Psoas muscle (tissue), 8 donors: ENCODE data around the gene PRL. TPM values are rescaled to one million over a fixed set of nuclear protein-coding genes. Genes with fewer than 3 reads are reported as not detected.

Experiments used
- ATAC-seq, 4 donors: fragments of 200-7000 bp; cut with Tn5 transposase; one replicate each; pipeline ENCODE4 v1.9.1; 2020; ENCODE audit warnings: moderate library complexity in 3 of 4, mild to moderate bottlenecking in 2 of 4
- DNase-seq, 2 donors: peaks; one replicate each; pipeline ENCODE4 v3.0.0-alpha.2; 2020
- H3K27ac ChIP-seq: fragments of 200-600 bp; one replicate; pipeline ENCODE4 v1.8.0; 2022
- H3K27me3 ChIP-seq, 3 donors: fragments of 200-600 bp in 1 of 3; one replicate each; pipeline versions ENCODE4 v1.6.1 to v1.8.0; 2013 to 2022; ENCODE audit warnings: low read length in 2 of 3, mild to moderate bottlenecking in 2 of 3, moderate library complexity in 1 of 3; ENCODE audit not compliant: insufficient read depth in 3 of 3
- H3K36me3 ChIP-seq, 2 donors: fragments of 200-600 bp in 1 of 2; one replicate each; pipeline versions ENCODE4 v1.6.1 to v1.8.0; 2013 to 2022; ENCODE audit warnings: low read depth in 1 of 2, mild to moderate bottlenecking in 1 of 2, moderate library complexity in 1 of 2; ENCODE audit not compliant: insufficient read depth in 1 of 2
- H3K4me1 ChIP-seq: fragments of 200-600 bp; one replicate; pipeline ENCODE4 v1.8.0; 2022
- H3K4me3 ChIP-seq: fragments of 200-600 bp; one replicate; pipeline ENCODE4 v1.8.0; 2022; ENCODE audit warnings: mild to moderate bottlenecking
- H3K9me3 ChIP-seq: fragments of 200-600 bp; one replicate; pipeline ENCODE4 v1.8.0; 2022
- CTCF ChIP-seq: fragments of 200-600 bp; IDR thresholded peaks from one replicate; pipeline ENCODE4 v1.8.0; 2022; ENCODE audit warnings: antibody characterized with exemption
- WGBS, 3 donors: extraction: QIAGEN DNeasy Blood & Tissue Kit; methylation state at CpG; one replicate each; pipeline versions ENCODE4 v1.1.6 to v1.1.7; 2013; 5-methylcytosine and 5-hydroxymethylcytosine counted together
- intact Hi-C, 2 donors: fragments of 100-400 bp; cut with DNase I; formaldehyde crosslinking; loops; one replicate each; pipeline versions ENCODE4 v1.11.0 to v1.14.2; 2022
- polyA plus RNA-seq, 3 donors: library from polyadenylated mRNA; stranded (reverse); fragments of 200-250 nt; gene quantifications; one replicate each; pipeline ENCODE4 v1.2.3, GENCODE V29; 2013
- total RNA-seq, 4 donors: library from RNA; stranded (reverse); fragmentation: NEBNext Ultra II Directional in 2 of 4; extraction: Animal tissue kit (Norgen Biotek cat#: 25700) in 2 of 4; gene quantifications; one replicate each; pipeline versions ENCODE4 v1.2.1 to v1.2.4, GENCODE V29; 2021 to 2023
- donor health status: healthy with polysubstance abuse.
- donor health status: DM: no; HTN: no; CAD: no; lungs with moderate emphysema.
- donor health status: Bipolar disorder and iron deficiency.
- donor health status: healthy.
- donor health status: DM: yes; HTN: yes; CAD: no.
- donor health status: DM: no; HTN: no; CAD: no.
- donor health status: DM: no; HTN: no; CAD: no.
- donor health status: DM: yes; HTN: yes; CAD: no.

The PRL gene
- total and polyA plus RNA-seq, 7 donors, result 0.05 TPM; not detected in 6

DNA sequence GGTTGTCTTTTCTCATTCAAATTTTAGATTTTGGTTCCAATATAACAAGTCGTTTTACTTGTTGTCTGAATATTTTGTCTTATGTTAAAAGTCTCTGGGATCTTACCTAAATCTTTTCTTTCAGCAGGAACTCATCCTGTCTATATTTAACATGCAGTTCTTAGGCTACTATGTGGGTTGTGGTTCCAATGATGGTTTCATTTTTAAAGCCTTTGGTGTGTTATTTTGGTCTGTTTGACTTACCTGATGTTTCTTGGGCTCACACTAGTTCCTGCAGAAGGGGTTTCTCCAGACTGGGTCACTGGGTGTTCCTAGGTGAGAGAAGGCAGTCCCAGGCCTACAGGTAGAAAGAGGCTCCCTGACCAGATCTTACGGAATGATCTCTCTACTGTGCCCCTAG, 17.4 kb downstream of the PRL start:
- no peak overlapping the region for H3K4me3 ChIP-seq
- no peak for ATAC-seq
- intact Hi-C loops, result no loop called here
- H3K27me3 ChIP-seq, result no peaks in the 10 kb centered on the region
- TF ChIP-seq CTCF, result no peak
- H3K27ac ChIP-seq, result no peak overlapping the region
- H3K9me3 ChIP-seq, result no peaks in the 10 kb centered on the region
- H3K36me3 ChIP-seq, result no peaks in the 10 kb centered on the region
- 95 to 96% (median 96%) methylated on average over 2 of the region's 2 CpGs for WGBS, 3 donors
- no peak for DNase-seq
- H3K4me1 ChIP-seq, result no peaks in the 10 kb centered on the region

GRCh38 chr6:22271081-22271480, 25.8 kb downstream of the PRL start:
- TF ChIP-seq CTCF, result no peak
- H3K36me3 ChIP-seq, result no peaks in the 10 kb centered on the region
- no peak overlapping the region for H3K4me3 ChIP-seq
- H3K9me3 ChIP-seq, result no peaks in the 10 kb centered on the region
- intact Hi-C loops, result no loop called here
- no peak overlapping the region for H3K27ac ChIP-seq
- no peaks in the 10 kb centered on the region for H3K27me3 ChIP-seq
- WGBS, 3 donors, result 44 to 55% (median 53%) methylated on average over 7 of the region's 7 CpGs
- ATAC-seq (no peak), DNase-seq (no peak)
- H3K4me1 ChIP-seq, result no peaks in the 10 kb centered on the region

GRCh38 chr6:22263748-22264147, 33.1 kb downstream of the PRL start:
- Histone ChIP-seq H3K27ac (no peak overlapping the region), H3K27me3 (no peaks in the 10 kb centered on the region), H3K4me3 (no peak overlapping the region), H3K4me1 (no peaks in the 10 kb centered on the region), H3K9me3 (no peaks in the 10 kb centered on the region), H3K36me3 (no peaks in the 10 kb centered on the region)
- no peak for DNase-seq
- no peak for TF ChIP-seq CTCF
- 84 to 94% (median 93%) methylated on average over 2 of the region's 2 CpGs for whole genome bisulfite sequencing, 3 donors
- no peak for ATAC-seq
- intact Hi-C loops, result no loop called here

DNA sequence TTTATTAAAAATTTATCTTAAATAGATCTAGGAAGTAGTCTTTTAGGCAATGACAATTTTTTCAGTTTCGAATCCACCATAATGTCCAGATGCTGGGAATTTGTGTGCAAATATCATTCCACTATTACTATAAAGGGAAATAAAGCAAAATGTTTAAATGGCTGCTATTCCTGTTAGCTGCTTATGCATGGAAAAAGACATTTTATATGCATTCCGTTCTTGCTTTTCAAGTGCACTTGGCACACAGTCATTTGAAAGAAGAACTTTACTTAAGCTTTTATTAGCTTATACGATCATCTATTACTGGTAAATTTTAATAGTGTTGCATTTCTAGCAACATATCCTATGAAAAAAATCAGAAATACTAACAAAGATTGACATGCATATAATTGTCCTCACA, 42.0 kb downstream of the PRL start:
- no peak for TF ChIP-seq CTCF
- H3K9me3 ChIP-seq, result no peaks in the 10 kb centered on the region
- 48 to 56% (median 51%) methylated on average over 3 of the region's 3 CpGs for WGBS, 3 donors
- DNase-seq (no peak), ATAC-seq (no peak)
- no peaks in the 10 kb centered on the region for H3K36me3 ChIP-seq
- H3K4me1 ChIP-seq, result no peaks in the 10 kb centered on the region
- no peak overlapping the region for H3K27ac ChIP-seq
- no peaks in the 10 kb centered on the region for H3K27me3 ChIP-seq
- intact Hi-C loops, result no loop called here
- no peak overlapping the region for H3K4me3 ChIP-seq

DNA sequence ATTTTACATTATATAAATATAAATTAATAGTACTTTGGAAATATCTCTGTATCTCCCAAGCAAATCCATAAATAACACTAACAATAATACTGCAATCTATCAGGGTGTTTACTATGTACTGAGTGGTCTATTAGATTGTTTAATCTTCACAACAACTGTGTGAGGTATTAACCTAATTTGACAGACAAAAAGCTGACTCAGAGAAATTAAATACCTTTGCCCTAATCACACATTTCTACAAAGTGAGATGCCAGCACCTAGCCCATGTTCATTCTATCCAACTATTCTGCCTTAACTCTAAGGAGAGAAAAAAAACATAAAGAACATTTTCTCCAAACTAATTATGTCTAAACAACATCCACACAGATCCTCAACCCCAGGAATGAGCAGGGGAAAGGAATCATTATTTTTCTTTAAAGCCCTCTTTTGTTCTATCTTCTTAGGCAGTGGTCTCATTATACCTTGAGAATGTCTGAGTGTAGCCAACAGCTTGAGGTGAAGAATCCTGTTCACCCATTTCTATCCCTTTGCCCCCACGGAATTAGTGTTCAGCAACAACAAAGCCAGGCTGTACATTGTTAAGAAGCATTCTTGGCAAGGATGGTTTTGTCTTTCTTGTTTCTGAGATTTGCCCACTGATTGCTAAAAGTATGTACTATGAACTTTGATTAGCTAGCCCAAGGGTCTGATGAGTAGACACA, 42.7 kb downstream of the PRL start:
- Histone ChIP-seq H3K36me3 (no peaks in the 10 kb centered on the region), H3K27ac (no peak overlapping the region), H3K27me3 (no peaks in the 10 kb centered on the region), H3K4me1 (no peaks in the 10 kb centered on the region), H3K9me3 (no peaks in the 10 kb centered on the region), H3K4me3 (no peak overlapping the region)
- 29 to 64% (median 42%) methylated on average over 1 of the region's 1 CpG for WGBS, 3 donors
- no peak for TF ChIP-seq CTCF
- intact Hi-C loops, result no loop called here
- ATAC-seq (no peak), DNase-seq (no peak)
